GM21515 (cell line): Measurements from ENCODE around the gene SEZ6L.

Experiments
- ATAC-seq: cut with Tn5 transposase; IDR thresholded peaks from one replicate; pipeline ENCODE4 v1.9.1; 2021; ENCODE audit not compliant: unreplicated experiment

SEZ6L gene

GRCh38 chr22:26169315-26170111 is at the start of gene SEZ6L:
SEZ6L (plus strand) TSS chr22:26169462; CDS start chr22:26169670, 208 bp downstream.
- ATAC-seq: no peak

DNA sequence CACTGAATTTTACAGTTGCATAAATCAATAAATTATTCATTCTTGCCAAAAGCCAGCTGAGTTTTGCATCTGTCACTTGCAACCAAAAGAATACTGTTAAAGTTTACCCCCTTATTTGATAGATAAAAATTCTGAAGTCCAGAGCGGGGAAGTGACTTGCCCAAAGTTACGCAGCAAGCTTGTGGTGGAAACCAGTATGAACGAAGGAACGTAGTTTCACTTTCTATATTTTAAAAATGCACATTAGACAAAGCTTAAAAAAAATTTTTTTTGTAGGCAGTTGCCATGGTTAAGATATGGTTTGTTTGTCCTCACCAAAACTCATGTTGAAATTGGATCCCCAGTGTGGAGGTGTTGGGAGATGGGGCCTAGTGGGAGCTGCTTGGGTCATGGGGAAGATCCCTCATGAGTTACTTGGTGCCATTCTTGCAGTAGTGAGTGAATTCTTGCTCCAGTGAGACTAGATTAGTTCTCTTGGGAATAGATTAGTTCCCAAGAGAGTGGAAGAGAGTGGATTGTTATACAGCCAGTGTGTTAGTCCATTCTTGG is 46.3 kb upstream of the SEZ6L start:
- no peak for ATAC-seq

DNA sequence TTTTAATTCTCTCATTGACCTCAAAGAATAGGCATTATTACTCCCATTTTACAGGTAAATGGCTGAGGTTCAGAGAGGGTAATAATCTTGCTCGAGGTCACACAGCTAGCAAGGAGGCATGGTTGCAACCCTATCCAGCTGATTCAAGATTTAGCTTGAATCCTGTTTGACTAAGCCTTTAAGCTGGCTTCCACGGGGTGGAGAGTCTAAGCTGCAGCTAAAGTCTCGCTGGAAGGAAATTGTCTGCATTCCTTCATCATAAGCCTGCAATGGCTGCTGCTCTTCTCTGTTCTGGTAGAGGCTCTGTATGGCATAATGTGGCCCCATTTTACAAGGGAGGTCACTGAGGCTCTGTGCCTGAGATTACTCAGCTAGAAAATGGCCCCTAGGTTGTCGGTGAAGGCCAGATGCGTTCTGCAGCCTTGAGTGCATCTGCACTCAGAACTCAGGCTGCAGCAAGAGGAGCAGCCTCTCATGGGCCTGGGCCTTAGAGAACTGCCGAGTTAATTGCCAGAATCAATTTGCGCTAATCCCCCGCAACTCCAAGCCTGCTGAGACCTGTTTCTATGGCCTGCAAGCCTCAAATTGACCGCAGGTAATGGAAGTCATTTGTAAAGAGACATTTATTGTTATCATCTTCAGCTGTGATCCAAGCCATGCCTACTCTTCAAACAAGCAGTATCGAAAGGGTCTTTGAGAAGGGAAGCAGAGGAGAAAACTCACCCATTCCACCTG is 44.1 kb upstream of the SEZ6L start:
- no peak for ATAC-seq

- ATAC-seq: no peak
These were observed 42.1 kb upstream of the SEZ6L start for GRCh38 chr22:26127126-26127525.

GRCh38 chr22:26127556-26127955 is 41.7 kb upstream of the SEZ6L start:
- no peak for ATAC-seq

- no peak for ATAC-seq
These were observed 37.6 kb upstream of the SEZ6L start for GRCh38 chr22:26131589-26132154.

DNA sequence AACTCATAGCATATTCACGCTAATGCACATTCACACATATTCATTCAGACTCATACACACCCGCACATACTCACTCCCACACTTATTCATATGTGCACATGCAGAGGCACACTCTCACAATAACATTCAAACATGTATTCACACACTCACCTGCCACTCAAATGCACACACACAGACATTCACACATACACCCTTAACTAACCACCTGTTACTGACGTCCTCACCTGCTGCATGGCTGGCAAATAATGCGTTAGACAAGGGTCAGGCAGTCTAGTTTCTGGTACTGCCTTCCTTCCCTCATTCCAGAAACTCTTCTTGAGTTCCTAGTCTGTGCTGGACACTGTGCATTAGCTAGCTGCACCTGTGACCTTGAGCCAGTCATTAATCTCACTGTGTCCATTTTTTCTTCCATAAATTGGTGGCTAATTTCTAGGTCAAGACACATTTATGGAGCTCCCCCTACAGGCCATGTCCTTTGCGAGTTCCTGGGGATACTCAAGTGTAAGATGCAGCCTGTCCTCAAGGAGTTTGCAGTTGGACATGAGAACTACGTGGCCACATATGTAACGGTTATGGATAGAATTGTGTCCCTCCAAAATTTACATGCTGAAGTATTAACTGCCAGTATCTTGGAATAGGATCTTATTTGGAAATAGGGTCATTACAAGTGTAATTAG is 34.5 kb upstream of the SEZ6L start:
- no peak for ATAC-seq

DNA sequence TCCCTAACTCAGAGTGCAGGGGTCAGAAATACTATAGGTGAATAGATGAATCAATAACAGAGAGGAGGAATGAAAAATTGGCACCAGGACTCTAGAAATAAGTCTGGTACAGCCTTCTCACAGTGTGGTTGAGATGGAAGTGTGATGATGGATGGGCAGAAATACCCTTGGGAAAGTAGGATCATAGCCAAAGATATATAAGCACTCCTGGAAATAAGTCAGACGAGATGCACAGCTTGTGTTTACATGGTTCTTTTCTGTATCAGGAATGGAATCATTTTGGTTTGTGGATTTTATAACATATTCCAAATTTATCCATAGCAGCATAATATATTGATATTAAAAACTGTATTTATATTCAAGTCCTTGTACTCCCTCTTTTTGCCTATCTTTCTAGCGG is 33.5 kb upstream of the SEZ6L start:
- no peak for ATAC-seq

DNA sequence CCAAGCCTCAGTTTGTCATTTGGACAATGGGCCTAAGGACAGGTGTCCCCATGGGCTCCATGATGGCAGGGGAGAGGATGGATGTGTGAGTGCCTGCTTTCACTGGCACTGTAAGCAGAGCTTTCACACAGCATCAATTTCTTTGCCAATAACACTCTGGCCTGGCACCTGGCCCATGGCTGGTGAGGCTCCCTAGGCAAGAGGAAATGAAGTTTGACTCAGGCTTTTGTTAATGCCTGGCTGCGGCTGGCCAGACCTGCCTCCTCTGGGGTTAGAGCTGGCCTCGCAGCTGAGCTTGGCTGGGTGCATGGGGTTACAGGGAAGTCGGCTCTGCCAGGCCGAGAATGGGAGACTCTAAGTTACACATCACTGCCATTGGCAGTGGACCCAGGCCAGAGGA is 30.0 kb upstream of the SEZ6L start:
- no peak for ATAC-seq

DNA sequence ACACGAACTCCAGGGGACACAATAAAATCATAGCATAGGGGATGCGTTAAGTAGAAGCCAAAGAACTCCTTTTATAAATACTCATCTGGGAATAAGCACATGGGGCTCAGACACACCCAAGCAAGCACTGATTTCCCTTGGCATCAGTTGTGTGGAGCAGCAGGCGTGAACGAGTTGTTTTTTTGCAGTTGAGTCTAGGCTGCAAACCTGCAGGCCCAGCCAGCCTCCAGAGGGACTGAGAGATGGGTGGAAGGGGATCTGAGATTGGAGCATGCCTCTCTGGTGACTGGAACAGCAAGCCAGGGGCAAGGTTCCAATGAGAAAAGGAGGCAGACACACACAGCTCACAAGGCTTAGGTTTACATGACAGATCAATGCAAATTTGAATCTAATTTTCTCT is 27.4 kb upstream of the SEZ6L start:
- ATAC-seq: no peak

DNA sequence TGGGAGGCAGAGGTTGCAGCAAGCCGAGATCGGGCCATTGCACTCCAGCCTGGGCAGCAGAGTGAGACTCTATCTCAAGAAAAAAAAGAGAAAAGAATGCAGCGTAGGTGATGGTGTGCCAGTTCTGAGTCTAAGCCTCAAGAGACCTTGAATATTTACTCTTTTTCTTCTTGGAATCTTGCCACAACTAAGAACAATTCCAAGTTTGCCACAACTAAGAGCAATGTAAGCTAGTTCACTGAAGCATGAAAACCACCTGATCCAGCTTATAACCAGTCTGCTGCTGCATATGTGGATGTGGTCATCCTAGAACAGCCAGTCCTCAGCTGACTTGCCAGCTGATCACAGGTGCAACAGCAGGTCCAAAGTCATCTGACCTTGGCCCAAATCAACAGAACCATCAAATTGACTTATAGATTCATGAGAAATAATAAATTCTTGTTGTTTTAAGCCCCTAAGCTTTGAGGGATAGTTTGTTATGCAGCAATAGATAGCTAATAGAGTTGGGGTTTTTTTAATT is 25.4 kb upstream of the SEZ6L start:
- no peak for ATAC-seq

DNA sequence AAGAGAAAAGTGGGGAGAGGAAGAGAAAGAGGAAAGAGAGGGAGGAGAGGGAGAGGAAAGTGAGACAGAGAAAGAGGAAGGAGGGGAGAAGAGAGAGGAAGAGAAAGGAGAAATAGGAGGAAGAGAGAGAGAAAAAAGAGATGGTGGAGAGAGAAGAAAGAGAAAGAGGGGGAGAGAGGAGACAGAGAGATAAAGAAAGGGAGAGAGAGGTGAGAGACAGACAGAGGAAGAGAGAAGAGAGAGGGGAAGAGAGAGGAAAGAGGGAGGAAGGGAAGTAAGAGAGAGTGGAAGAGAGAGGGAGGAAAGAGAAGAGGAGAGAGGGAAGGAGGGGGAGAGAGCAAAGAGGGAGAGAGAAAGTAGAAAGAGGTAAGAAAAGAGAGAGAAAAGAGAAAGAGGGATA is 9.4 kb upstream of the SEZ6L start:
- ATAC-seq: no peak

- no peak for ATAC-seq
These were observed 7.5 kb upstream of the SEZ6L start for GRCh38 chr22:26161746-26162145.

DNA sequence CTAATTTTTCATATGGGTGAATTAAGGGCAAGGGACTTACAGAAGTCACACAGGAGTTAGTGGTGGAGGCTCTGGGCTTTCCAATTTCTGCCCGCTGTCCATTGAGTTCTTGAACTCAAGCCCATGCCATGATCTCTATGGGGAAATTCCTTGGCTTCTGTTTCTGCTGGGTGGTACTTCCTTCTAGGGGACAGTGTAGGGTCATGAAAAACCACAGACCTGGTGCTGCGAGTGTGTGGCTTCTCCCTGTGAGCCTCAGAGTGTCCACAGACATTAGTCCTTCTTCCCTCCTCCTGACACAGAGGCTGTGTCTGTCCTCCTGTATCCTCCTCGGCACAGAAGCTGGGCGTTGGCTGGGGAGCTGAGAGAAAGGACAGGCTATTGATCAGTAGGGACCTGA is 6.3 kb upstream of the SEZ6L start:
- ATAC-seq: no peak

DNA sequence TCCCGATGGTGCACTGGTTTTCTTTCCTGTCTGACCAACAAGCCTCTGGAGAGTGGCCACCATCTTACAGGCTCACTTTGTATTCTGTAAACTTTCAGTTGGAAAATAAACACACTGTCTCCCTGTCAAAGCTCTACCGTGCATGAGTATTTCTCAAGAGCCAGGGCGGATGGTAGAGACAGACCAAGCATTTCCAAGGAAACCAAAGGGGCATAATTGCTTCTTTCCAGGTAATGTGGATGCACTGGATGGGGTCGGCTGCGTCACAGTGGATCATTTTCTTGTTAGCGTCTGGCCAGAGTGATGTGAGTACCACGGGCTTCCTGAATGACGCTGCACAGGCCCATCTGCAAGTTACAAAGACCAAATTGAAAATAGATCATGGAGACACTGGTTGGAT is 5.1 kb upstream of the SEZ6L start:
- no peak for ATAC-seq

- no peak for ATAC-seq
These were observed 871 bp upstream of the SEZ6L start for GRCh38 chr22:26168330-26168851.

GRCh38 chr22:26168939-26169314 is 335 bp upstream of the SEZ6L start:
- ATAC-seq: no peak

GRCh38 chr22:26170112-26170492 is 840 bp downstream of the SEZ6L start:
- ATAC-seq: no peak

DNA sequence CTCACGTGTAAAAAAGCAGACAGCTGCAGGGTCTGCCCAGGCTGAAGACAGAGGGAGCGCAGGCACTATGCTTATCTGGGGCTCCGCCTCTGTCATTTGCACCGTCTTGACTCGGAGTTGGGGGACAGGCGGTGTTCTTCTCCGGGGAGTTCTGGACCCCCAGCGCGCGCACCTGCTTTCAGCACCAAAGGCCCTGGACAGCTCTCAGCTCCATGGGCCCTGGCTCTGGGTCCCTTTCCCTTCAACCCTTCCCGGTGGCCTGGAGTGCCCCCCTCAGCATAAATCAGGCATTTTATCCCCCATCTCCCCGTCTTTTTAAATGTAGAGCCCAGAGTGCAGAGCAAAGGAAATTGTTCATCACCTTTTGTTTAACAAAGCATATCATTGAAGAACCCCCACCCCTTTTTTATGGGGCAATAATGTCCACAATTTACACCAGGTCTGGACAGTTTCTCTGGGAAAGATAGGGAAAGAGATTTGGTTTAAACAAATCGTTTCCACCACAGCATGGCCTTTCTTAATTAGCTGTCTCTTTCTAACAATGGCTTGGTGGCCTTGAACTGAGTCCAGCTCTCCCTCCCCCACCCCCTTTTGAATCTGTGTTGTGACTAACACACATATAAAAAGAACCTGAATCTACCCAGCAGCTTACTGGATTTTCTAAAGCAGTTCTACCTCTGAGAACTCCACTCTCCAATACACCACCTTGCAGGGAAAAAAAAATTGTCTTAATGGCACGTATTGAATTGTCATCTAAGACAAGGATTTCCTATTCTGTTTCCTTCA is 1.7 kb downstream of the SEZ6L start:
- ATAC-seq: no peak

DNA sequence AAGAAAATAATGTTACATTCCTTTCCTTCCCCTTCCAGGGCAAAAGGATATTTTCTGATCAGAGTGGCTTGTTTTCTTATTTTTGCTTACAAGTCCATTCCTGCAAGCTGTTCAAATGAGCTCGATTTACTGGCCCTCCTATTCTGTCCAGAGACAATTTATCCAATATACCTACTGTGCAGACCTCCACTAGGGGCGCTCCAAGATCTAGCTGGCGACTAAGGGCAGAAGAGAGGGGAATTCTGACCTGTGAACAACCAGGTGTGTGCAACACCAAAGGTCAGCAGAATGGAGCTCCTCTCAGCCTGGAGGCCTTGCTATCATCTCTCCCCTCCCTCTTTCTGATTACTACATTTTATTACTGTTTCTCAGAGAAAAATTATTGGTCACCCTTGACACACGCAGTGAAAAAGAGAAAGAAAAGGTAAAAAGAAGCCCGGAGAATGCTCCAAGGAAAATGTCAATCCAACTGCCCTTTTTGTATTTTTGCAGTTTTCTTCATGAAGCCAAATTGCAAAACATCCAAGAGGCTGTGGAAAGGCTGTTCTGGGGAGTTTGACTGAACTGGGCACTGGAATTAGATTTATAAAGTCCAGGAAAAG is 3.2 kb downstream of the SEZ6L start:
- no peak for ATAC-seq
